CD4-positive, alpha-beta T cell treated with Interleukin-17A for 4 hours (primary cell): ENCODE data around the gene NXPH4.

Experiments
- DNase-seq: peaks from one replicate; pipeline ENCODE4 v3.0.0-alpha.2; 2020; ENCODE audit warnings: mixed read lengths

Gene NXPH4

GRCh38 chr12:57183939-57184725 lies 32.5 kb upstream of the NXPH4 start:
- no peak for DNase-seq

DNA sequence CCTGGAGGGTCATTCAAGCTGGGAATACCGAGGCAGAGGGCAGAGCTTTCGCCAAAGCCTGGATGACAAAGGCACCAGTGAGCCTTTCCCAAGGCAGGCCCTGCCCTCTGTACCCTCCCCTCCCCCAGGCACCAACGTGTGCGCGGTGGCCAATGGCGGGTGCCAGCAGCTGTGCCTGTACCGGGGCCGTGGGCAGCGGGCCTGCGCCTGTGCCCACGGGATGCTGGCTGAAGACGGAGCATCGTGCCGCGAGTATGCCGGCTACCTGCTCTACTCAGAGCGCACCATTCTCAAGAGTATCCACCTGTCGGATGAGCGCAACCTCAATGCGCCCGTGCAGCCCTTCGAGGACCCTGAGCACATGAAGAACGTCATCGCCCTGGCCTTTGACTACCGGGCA lies 31.2 kb upstream of the NXPH4 start:
- DNase-seq: no peak

DNA sequence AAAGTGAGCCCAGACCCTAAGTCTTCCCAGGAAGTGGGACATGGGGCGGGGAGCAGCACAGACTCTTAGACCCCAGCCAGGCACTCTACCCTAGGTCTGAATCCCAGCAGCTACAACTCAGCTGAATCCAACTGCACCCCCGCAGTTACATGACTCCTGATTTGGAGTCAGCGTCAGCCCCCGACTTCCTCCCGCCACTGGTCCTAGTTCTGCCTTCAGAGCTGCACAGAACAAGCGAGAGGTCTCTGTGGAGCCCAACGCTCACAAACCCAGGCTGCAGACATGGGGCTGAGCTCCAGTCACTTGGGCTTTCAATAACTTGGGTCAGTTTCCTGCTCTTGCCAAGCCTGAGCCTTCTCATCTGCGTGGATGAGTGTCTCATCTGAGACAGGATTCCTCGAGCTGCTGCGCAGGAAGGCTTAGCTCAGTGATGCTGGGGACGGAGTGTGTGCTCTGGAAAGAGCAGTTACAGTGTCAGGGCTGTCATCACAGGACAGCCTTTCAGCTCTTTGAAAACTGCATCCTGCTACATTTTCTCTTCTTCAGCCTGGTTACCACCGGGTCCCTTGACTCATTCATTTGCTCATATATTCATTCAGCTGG lies 30.6 kb upstream of the NXPH4 start:
- no peak for DNase-seq

GRCh38 chr12:57187222-57188089 lies 29.1 kb upstream of the NXPH4 start:
- DNase-seq: no peak

DNA sequence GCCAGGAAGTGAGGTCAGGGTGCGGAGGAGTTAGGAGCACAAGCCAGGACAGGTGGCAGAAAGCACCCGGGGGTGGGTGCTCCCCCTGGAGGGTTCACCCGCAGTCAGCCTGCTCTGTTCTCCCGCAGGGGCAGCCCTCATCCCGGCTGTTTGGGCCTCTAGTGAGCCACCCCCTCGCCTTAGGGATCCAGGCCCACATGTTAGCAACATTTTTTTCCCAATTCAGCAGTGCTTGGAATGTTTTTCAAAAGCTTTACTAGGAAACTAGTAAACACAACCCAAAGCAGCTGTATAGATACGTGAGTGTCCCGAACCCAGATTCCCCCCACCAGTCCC lies 28.5 kb upstream of the NXPH4 start:
- no peak for DNase-seq

DNA sequence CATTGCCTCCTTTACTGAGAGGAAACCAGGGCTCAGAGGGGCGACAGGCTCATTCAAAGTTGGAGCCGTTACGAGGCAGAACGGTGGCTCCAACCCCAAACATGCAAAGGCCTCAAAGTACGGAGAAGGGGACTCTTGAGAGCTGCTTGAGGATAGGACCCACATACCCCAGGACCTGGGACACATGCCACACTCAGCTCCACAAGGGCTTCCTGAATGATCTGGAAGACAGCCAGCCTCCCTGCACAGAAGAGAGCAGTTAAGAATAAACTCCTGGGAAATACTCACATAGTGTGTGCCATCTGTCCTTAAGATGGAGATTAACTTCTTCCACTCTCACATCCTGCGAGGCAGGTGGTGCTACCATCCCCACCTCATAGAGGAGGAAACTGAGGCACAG lies 26.6 kb upstream of the NXPH4 start:
- DNase-seq: no peak

DNA sequence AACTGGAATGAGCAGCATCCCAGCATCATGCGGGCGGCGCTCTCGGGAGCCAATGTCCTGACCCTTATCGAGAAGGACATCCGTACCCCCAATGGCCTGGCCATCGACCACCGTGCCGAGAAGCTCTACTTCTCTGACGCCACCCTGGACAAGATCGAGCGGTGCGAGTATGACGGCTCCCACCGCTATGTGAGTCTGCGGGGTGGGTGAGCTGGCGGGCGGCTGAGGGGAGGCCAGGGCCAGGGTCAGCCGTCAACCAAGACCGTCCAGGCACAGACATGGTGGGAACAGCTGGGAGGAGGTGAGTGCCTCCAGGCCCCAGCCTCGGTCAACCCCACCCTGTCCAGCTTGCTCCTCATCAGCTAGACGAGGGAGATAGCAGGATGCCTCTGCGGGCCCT lies 25.8 kb upstream of the NXPH4 start:
- no peak for DNase-seq

GRCh38 chr12:57191410-57191809 lies 25.2 kb upstream of the NXPH4 start:
- no peak for DNase-seq

DNA sequence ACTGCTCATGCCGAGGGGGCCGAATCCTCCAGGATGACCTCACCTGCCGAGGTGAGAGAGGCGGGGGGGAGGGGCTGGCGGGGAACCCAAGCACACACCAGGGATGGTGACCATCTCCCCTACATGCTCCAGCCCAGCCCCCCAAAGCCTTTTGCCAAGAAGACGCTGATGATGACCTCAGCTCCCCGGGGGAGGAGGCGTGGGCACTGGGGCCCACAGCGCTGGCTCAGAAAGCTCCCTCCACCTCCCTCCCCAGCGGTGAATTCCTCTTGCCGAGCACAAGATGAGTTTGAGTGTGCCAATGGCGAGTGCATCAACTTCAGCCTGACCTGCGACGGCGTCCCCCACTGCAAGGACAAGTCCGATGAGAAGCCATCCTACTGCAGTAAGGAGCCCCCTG lies 23.7 kb upstream of the NXPH4 start:
- no peak for DNase-seq

DNA sequence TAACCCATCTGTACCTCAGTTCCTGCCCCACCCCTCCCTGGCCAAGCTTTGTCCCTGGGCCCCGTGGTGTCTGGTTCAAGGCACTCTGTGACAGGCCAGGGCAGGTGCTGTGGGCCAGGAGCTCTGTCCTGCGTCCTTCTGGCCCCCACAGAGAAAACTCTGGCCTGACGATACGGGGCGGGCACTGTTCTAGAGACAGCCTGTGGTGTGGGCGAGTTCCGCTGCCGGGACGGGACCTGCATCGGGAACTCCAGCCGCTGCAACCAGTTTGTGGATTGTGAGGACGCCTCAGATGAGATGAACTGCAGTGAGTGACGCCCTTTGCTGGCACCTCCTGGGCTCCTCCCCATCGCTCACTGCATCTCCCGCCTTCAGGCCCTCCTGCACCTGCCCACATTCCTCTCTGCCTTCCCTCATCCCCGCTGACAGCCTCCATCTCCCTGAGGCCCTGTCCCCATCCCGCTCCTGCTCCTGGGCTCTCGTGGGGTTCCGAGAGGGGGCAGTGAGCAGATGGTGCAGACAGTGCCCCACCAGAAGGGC lies 22.8 kb upstream of the NXPH4 start:
- DNase-seq: no peak

DNA sequence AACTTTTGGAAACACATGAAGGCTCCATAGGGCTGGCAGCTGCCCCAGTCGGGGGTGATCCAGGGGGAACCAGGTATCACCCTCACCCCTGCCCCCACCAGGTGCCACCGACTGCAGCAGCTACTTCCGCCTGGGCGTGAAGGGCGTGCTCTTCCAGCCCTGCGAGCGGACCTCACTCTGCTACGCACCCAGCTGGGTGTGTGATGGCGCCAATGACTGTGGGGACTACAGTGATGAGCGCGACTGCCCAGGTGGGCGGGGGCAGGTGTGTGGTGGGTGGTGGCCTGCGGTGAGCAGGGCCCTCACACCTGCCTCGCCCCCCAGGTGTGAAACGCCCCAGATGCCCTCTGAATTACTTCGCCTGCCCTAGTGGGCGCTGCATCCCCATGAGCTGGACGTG lies 22.3 kb upstream of the NXPH4 start:
- DNase-seq: no peak

DNA sequence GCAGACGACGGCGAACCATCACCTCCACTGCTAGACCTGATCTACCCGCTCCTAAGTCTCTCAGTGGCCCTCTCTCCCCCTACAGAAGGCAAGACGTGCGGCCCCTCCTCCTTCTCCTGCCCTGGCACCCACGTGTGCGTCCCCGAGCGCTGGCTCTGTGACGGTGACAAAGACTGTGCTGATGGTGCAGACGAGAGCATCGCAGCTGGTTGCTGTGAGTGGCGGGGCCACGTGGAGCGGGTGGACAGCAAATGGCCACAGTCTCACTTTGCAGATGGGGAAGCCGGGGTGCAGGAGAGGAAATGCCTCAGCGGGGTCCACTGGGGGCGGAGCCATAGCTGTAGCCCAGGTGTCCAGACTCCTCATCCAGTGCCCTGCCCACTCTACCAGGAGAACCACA lies 21.4 kb upstream of the NXPH4 start:
- no peak for DNase-seq

DNA sequence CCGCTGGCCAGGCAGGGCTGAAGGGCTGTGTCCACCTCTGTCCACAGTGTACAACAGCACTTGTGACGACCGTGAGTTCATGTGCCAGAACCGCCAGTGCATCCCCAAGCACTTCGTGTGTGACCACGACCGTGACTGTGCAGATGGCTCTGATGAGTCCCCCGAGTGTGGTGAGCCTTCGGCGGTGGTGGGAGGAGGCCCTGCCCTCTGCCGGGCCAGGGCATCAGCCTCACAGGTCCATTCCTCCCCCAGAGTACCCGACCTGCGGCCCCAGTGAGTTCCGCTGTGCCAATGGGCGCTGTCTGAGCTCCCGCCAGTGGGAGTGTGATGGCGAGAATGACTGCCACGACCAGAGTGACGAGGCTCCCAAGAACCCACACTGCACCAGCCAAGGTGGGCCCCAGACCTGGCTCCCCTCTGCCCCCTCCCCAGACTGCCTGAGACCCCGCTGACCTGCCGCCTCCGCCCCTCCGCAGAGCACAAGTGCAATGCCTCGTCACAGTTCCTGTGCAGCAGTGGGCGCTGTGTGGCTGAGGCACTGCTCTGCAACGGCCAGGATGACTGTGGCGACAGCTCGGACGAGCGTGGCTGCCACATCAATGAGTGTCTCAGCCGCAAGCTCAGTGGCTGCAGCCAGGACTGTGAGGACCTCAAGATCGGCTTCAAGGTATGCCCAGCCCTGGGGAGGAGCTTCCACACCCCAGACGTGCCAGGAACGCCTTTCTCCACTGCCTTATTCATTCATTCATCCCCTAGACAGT lies 20.8 kb upstream of the NXPH4 start:
- DNase-seq: no peak

DNA sequence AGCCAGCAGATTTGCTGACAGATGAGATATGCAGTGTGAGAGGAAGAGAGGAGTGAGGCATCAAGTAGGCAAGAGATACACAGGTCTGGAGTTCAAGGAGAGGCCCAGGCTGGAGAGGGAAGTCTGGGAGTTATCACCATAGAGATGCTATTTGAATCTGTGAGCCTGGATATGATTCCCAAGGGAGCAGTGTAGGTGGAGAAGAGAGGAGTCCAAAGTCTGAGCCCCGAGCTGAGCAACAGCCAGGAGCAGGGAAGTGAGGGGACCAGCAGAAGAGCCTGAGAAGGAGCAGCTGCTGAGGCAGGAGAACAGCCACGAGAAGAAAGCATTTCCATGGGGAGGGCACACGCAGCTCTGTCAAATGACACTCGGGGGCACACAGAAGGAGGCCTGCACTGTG lies 20.2 kb upstream of the NXPH4 start:
- no peak for DNase-seq

GRCh38 chr12:57196956-57197355 lies 19.6 kb upstream of the NXPH4 start:
- DNase-seq: no peak

- no peak for DNase-seq
These were observed 18.3 kb upstream of the NXPH4 start for GRCh38 chr12:57198329-57198728.

- DNase-seq: no peak
These were observed 17.4 kb upstream of the NXPH4 start for GRCh38 chr12:57199191-57199590.

GRCh38 chr12:57200497-57200896 lies 16.1 kb upstream of the NXPH4 start:
- no peak for DNase-seq

DNA sequence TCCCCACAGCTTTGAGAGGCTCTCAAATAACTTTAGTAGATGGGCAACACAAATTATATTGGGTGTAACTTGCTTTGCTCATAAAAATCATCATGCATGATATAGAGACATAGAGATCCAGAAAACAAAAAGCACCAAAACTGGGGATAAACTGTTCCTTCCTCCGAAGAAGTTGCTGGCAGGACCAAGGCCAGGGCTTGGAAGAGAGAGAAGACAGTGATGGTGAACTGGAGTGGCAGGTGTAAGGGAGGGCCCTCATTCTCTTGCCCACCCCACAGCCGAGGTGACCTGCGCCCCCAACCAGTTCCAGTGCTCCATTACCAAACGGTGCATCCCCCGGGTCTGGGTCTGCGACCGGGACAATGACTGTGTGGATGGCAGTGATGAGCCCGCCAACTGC lies 15.4 kb upstream of the NXPH4 start:
- no peak for DNase-seq

GRCh38 chr12:57201631-57202030 lies 15.0 kb upstream of the NXPH4 start:
- DNase-seq: no peak

DNA sequence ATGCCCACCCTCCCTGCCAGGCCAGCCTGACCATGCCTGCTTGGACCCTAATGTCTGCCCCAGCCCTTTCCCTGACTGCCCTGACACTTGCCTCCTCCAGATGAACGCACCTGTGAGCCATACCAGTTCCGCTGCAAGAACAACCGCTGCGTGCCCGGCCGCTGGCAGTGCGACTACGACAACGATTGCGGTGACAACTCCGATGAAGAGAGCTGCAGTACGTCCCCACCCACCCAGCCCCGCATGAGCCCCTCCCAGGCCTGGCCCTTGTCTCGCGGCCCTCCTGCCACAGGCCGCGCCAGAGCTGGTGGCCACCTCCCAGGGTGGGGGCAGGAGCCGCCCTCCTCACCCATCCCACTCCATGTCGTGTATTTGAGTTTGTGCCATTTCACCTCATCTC lies 14.3 kb upstream of the NXPH4 start:
- no peak for DNase-seq

- DNase-seq: no peak
These were observed 13.4 kb upstream of the NXPH4 start for GRCh38 chr12:57203201-57203600.

DNA sequence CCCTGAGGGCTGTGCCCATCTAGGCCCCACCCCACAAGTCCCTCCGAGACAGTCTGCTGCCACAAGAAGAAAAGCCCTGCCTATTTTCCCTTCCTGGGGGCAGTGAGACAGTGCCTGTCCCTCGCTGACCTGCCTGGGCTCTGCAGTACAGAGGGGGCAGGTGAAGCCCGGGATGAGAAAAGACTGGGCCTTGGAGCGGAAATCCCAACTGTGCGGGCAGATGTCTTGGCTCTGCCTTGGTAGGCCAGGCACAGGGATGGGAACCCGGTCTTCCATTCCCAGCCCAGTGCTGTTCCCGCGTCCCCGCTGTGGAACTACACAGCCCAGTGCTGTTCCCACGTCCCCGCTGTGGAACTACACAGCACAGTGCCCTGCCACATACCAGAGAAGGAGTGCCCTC lies 12.8 kb upstream of the NXPH4 start:
- no peak for DNase-seq
